DND-41 (cell line): ENCODE measurements around the gene GRIN1.

Experiments used
- CTCF ChIP-seq: IDR thresholded peaks from 2 replicates; pipeline ENCODE4 v1.5.1; 2012; ENCODE audit warnings: borderline replicate concordance, low read length, moderate library complexity, mild to moderate bottlenecking; ENCODE audit not compliant: poor library complexity, severe bottlenecking; ENCODE audit errors: extremely low read depth
- EZH2 ChIP-seq: IDR thresholded peaks from 3 replicates; pipeline ENCODE4 v1.6.1; 2012; ENCODE audit warnings: borderline replicate concordance, low read depth, mild to moderate bottlenecking, moderate library complexity, low read length, inconsistent platforms; ENCODE audit not compliant: severe bottlenecking

- TF ChIP-seq CTCF: no peak
- TF ChIP-seq EZH2: no peak
These were observed 76.4 kb downstream of the GRIN1 start for GRCh38 chr9:137215196-137215986.
